ENCODE results near the gene ADGRG6. TPM values are rescaled to one million over a fixed set of nuclear protein-coding genes. Genes with fewer than 3 reads are reported as not detected.

ADGRG6 gene
- total and polyA plus RNA-seq, 2 donors (not counting 1 experiment from before 2014, with no cell fraction given), result 0.03 TPM; not detected in 1

GRCh38 chr6:142262231-142262630 lies 39.6 kb upstream of the ADGRG6 start:
- H3K4me2 ChIP-seq (replicated peaks; ENCODE audit: low read depth, low read length, poor library complexity, severe bottlenecking), result no peak overlapping the region
- Mint-ChIP-seq H3K9me3 (ENCODE audit: insufficient read depth) (no peaks in the 10 kb centered on the region), H3K27ac (no peak overlapping the region), H3K27me3 (peaks cover 3% of the 10 kb centered on the region), H3K4me1 (no peaks in the 10 kb centered on the region), H3K4me3 (no peak overlapping the region)
- intact Hi-C loops (cut with micrococcal nuclease), result no loop called here
- H3K4me1 ChIP-seq (ENCODE audit: control insufficient read depth in 2 of 2, insufficient read depth in 2 of 2, low read length in 2 of 2), result no peaks in the 10 kb centered on the region
- no peaks in the 10 kb centered on the region for H3K79me2 ChIP-seq (ENCODE audit: control insufficient read depth, insufficient read depth, low read length)
- no peak overlapping the region for H3K9ac ChIP-seq (ENCODE audit: low read length)
- H3K36me3 ChIP-seq (replicated peaks in 1 of 2; ENCODE audit: control extremely low read depth in 1 of 2, control insufficient read depth in 1 of 2, extremely low read depth in 1 of 2, insufficient read depth in 2 of 2, low read length in 1 of 2), result no peaks in the 10 kb centered on the region
- POLR2A ChIA-PET, result no interaction called here
- ATAC-seq (ENCODE audit: low read depth) (no peak), DNase-seq (no peak)
- TF ChIP-seq EZH2 (IDR thresholded peaks at IDR 0.05; ENCODE audit: borderline replicate concordance, insufficient read depth, low read depth, low read length, poor library complexity, severe bottlenecking) (no peak), CTCF (IDR thresholded peaks at IDR 0.05) (no peak)
- H3K9me3 ChIP-seq (ENCODE audit: control extremely low read depth in 1 of 3, control insufficient read depth in 2 of 3, insufficient read depth in 1 of 3, low read length in 2 of 3), result no peaks in the 10 kb centered on the region
- no peaks in the 10 kb centered on the region for H4K20me1 ChIP-seq (ENCODE audit: control insufficient read depth, insufficient read depth, low read length, poor library complexity, severe bottlenecking)
- H2AFZ ChIP-seq (ENCODE audit: insufficient read depth, low read depth, low read length, poor library complexity, severe bottlenecking), result no peak overlapping the region
- no peaks in the 10 kb centered on the region for H3K27me3 ChIP-seq (replicated peaks in 1 of 4; ENCODE audit: control extremely low read depth in 1 of 4, control insufficient read depth in 3 of 4, insufficient read depth in 4 of 4, low read length in 3 of 4)
- no peak overlapping the region for H3K27ac ChIP-seq (ENCODE audit: low read length in 2 of 2)
- CTCF ChIA-PET, result no interaction called here
- no peak overlapping the region for H3K4me3 ChIP-seq (ENCODE audit: control extremely low read depth in 1 of 5, extremely low read depth in 1 of 5, insufficient read depth in 1 of 5, low read depth in 2 of 5, low read length in 4 of 5)

GRCh38 chr6:142265476-142265875 lies 36.3 kb upstream of the ADGRG6 start:
- Histone ChIP-seq H3K4me1 (ENCODE audit: control insufficient read depth in 2 of 2, insufficient read depth in 2 of 2, low read length in 2 of 2) (no peaks in the 10 kb centered on the region), H3K27ac (ENCODE audit: low read length in 2 of 2) (no peak overlapping the region), H3K9me3 (ENCODE audit: control extremely low read depth in 1 of 3, control insufficient read depth in 2 of 3, insufficient read depth in 1 of 3, low read length in 2 of 3) (no peaks in the 10 kb centered on the region), H2AFZ (ENCODE audit: insufficient read depth, low read depth, low read length, poor library complexity, severe bottlenecking) (no peak overlapping the region), H3K36me3 (replicated peaks in 1 of 2; ENCODE audit: control extremely low read depth in 1 of 2, control insufficient read depth in 1 of 2, extremely low read depth in 1 of 2, insufficient read depth in 2 of 2, low read length in 1 of 2) (no peaks in the 10 kb centered on the region), H3K9ac (ENCODE audit: low read length) (no peak overlapping the region), H3K27me3 (replicated peaks in 1 of 4; ENCODE audit: control extremely low read depth in 1 of 4, control insufficient read depth in 3 of 4, insufficient read depth in 4 of 4, low read length in 3 of 4) (no peaks in the 10 kb centered on the region), H3K4me3 (ENCODE audit: control extremely low read depth in 1 of 5, extremely low read depth in 1 of 5, insufficient read depth in 1 of 5, low read depth in 2 of 5, low read length in 4 of 5) (no peak overlapping the region), H4K20me1 (ENCODE audit: control insufficient read depth, insufficient read depth, low read length, poor library complexity, severe bottlenecking) (no peaks in the 10 kb centered on the region), H3K4me2 (replicated peaks; ENCODE audit: low read depth, low read length, poor library complexity, severe bottlenecking) (no peak overlapping the region), H3K79me2 (ENCODE audit: control insufficient read depth, insufficient read depth, low read length) (no peaks in the 10 kb centered on the region)
- Mint-ChIP-seq H3K9me3 (ENCODE audit: insufficient read depth) (no peaks in the 10 kb centered on the region), H3K27me3 (peaks cover 8% of the 10 kb centered on the region), H3K4me1 (no peaks in the 10 kb centered on the region), H3K27ac (no peak overlapping the region), H3K4me3 (no peak overlapping the region)
- intact Hi-C loops (cut with micrococcal nuclease), result no loop called here
- CTCF ChIA-PET, result no interaction called here
- TF ChIP-seq EZH2 (IDR thresholded peaks at IDR 0.05; ENCODE audit: borderline replicate concordance, insufficient read depth, low read depth, low read length, poor library complexity, severe bottlenecking) (no peak), CTCF (IDR thresholded peaks at IDR 0.05) (no peak)
- POLR2A ChIA-PET, result no interaction called here
- WGBS (ENCODE audit: insufficient coverage), result no CpG with 5 or more reads among the region's 1 CpG
- no peak for DNase-seq
- ATAC-seq (ENCODE audit: low read depth), result no peak

Data from B cell (primary cell).